Measurements from ENCODE around the gene SLC9A9.
"Not testable (repeated sequence)": the region's sequence is repeated elsewhere in the genome, so short reads cannot be mapped to it uniquely, and the experiment has no call there.

Gene SLC9A9

GRCh38 chr3:143820466-143821221 is 27.6 kb downstream of the SLC9A9 start:
- Mint-ChIP-seq H3K4me1 (peaks cover 40% of the 10 kb centered on the region), H3K9me3 (no peaks in the 10 kb centered on the region), H3K27ac (ENCODE audit: low read depth) (no peak overlapping the region), H3K4me3 (no peak overlapping the region), H3K27me3 (no peaks in the 10 kb centered on the region), H3K36me3 (ENCODE audit: insufficient read depth) (peaks cover 5% of the 10 kb centered on the region)
- no peak for ATAC-seq (replicated peaks; ENCODE audit: extremely low read depth, poor library complexity, severe bottlenecking)
- no peak for DNase-seq (ENCODE audit: low spot score in 2 of 2)

GRCh38 chr3:143819890-143820289 is 28.4 kb downstream of the SLC9A9 start:
- Mint-ChIP-seq H3K36me3 (ENCODE audit: insufficient read depth) (peaks cover 2% of the 10 kb centered on the region), H3K27ac (ENCODE audit: low read depth) (no peak overlapping the region), H3K4me3 (no peak overlapping the region), H3K27me3 (no peaks in the 10 kb centered on the region), H3K4me1 (peaks cover 34% of the 10 kb centered on the region), H3K9me3 (no peaks in the 10 kb centered on the region)
- ATAC-seq (replicated peaks; ENCODE audit: extremely low read depth, poor library complexity, severe bottlenecking), result no peak
- DNase-seq (ENCODE audit: low spot score in 2 of 2), result no peak

- H3K9me3 Mint-ChIP-seq, result no peaks in the 10 kb centered on the region
- no peak for DNase-seq (ENCODE audit: low spot score in 2 of 2)
- peaks cover 22% of the 10 kb centered on the region for H3K4me1 Mint-ChIP-seq
- no peak for ATAC-seq (replicated peaks; ENCODE audit: extremely low read depth, poor library complexity, severe bottlenecking)
- no peak overlapping the region for H3K4me3 Mint-ChIP-seq
- peak overlapping the region; percentile 29 for H3K27ac Mint-ChIP-seq (ENCODE audit: low read depth)
- H3K36me3 Mint-ChIP-seq (ENCODE audit: insufficient read depth), result no peaks in the 10 kb centered on the region
- H3K27me3 Mint-ChIP-seq, result no peaks in the 10 kb centered on the region
Measured at GRCh38 chr3:143814443-143814889, 33.8 kb downstream of the SLC9A9 start.

GRCh38 chr3:143812481-143812880 is 35.8 kb downstream of the SLC9A9 start:
- Mint-ChIP-seq H3K4me1 (peaks cover 22% of the 10 kb centered on the region), H3K4me3 (no peak overlapping the region), H3K27ac (ENCODE audit: low read depth) (no peak overlapping the region), H3K9me3 (no peaks in the 10 kb centered on the region), H3K36me3 (ENCODE audit: insufficient read depth) (no peaks in the 10 kb centered on the region), H3K27me3 (no peaks in the 10 kb centered on the region)
- no peak for ATAC-seq (replicated peaks; ENCODE audit: extremely low read depth, poor library complexity, severe bottlenecking)
- no peak for DNase-seq (ENCODE audit: low spot score in 2 of 2)

- H3K27ac Mint-ChIP-seq (ENCODE audit: low read depth), result no peak overlapping the region
- H3K9me3 Mint-ChIP-seq, result no peaks in the 10 kb centered on the region
- peaks cover 22% of the 10 kb centered on the region for H3K4me1 Mint-ChIP-seq
- no peaks in the 10 kb centered on the region for H3K27me3 Mint-ChIP-seq
- DNase-seq (ENCODE audit: low spot score in 2 of 2), result no peak
- ATAC-seq (replicated peaks; ENCODE audit: extremely low read depth, poor library complexity, severe bottlenecking), result no peak
- no peaks in the 10 kb centered on the region for H3K36me3 Mint-ChIP-seq (ENCODE audit: insufficient read depth)
- no peak overlapping the region for H3K4me3 Mint-ChIP-seq
Measured at GRCh38 chr3:143811602-143812001, 36.7 kb downstream of the SLC9A9 start.

GRCh38 chr3:143810953-143811265 is 37.4 kb downstream of the SLC9A9 start:
- H3K36me3 Mint-ChIP-seq (ENCODE audit: insufficient read depth), result no peaks in the 10 kb centered on the region
- no peaks in the 10 kb centered on the region for H3K9me3 Mint-ChIP-seq
- no peak overlapping the region for H3K27ac Mint-ChIP-seq (ENCODE audit: low read depth)
- DNase-seq (ENCODE audit: low spot score in 2 of 2) (no peak), ATAC-seq (replicated peaks; ENCODE audit: extremely low read depth, poor library complexity, severe bottlenecking) (no peak)
- no peak overlapping the region for H3K4me3 Mint-ChIP-seq
- H3K27me3 Mint-ChIP-seq, result no peaks in the 10 kb centered on the region
- H3K4me1 Mint-ChIP-seq, result peaks cover 22% of the 10 kb centered on the region

GRCh38 chr3:143810166-143810952 is 37.9 kb downstream of the SLC9A9 start:
- no peak overlapping the region for H3K4me3 Mint-ChIP-seq
- H3K4me1 Mint-ChIP-seq, result peaks cover 22% of the 10 kb centered on the region
- no peak overlapping the region for H3K27ac Mint-ChIP-seq (ENCODE audit: low read depth)
- H3K36me3 Mint-ChIP-seq (ENCODE audit: insufficient read depth), result no peaks in the 10 kb centered on the region
- no peak for ATAC-seq (replicated peaks; ENCODE audit: extremely low read depth, poor library complexity, severe bottlenecking)
- H3K9me3 Mint-ChIP-seq, result no peaks in the 10 kb centered on the region
- H3K27me3 Mint-ChIP-seq, result no peaks in the 10 kb centered on the region
- no peak for DNase-seq (ENCODE audit: low spot score in 2 of 2)

GRCh38 chr3:143809121-143809621 is 39.1 kb downstream of the SLC9A9 start:
- Mint-ChIP-seq H3K36me3 (ENCODE audit: insufficient read depth) (no peaks in the 10 kb centered on the region), H3K4me3 (no peak overlapping the region), H3K27me3 (no peaks in the 10 kb centered on the region), H3K9me3 (no peaks in the 10 kb centered on the region), H3K4me1 (peaks cover 14% of the 10 kb centered on the region), H3K27ac (ENCODE audit: low read depth) (no peak overlapping the region)
- no peak for ATAC-seq (replicated peaks; ENCODE audit: extremely low read depth, poor library complexity, severe bottlenecking)
- no peak for DNase-seq (ENCODE audit: low spot score in 2 of 2)

GRCh38 chr3:143808030-143808429 is 40.2 kb downstream of the SLC9A9 start:
- DNase-seq (ENCODE audit: low spot score in 2 of 2) (no peak), ATAC-seq (replicated peaks; ENCODE audit: extremely low read depth, poor library complexity, severe bottlenecking) (no peak)
- H3K4me3 Mint-ChIP-seq, result no peak overlapping the region
- no peaks in the 10 kb centered on the region for H3K36me3 Mint-ChIP-seq (ENCODE audit: insufficient read depth)
- peaks cover 5% of the 10 kb centered on the region for H3K4me1 Mint-ChIP-seq
- H3K9me3 Mint-ChIP-seq, result no peaks in the 10 kb centered on the region
- no peak overlapping the region for H3K27ac Mint-ChIP-seq (ENCODE audit: low read depth)
- H3K27me3 Mint-ChIP-seq, result no peaks in the 10 kb centered on the region

- no peak overlapping the region for H3K4me3 Mint-ChIP-seq
- H3K27me3 Mint-ChIP-seq, result no peaks in the 10 kb centered on the region
- ATAC-seq (replicated peaks; ENCODE audit: extremely low read depth, poor library complexity, severe bottlenecking) (no peak), DNase-seq (ENCODE audit: low spot score in 2 of 2) (no peak)
- H3K27ac Mint-ChIP-seq (ENCODE audit: low read depth), result no peak overlapping the region
- H3K9me3 Mint-ChIP-seq, result no peaks in the 10 kb centered on the region
- H3K36me3 Mint-ChIP-seq (ENCODE audit: insufficient read depth), result no peaks in the 10 kb centered on the region
- peaks cover 5% of the 10 kb centered on the region for H3K4me1 Mint-ChIP-seq
Measured at GRCh38 chr3:143806038-143806437, 42.2 kb downstream of the SLC9A9 start.

GRCh38 chr3:143805476-143805875 is 42.8 kb downstream of the SLC9A9 start:
- H3K4me1 Mint-ChIP-seq; ATAC-seq (replicated peaks; ENCODE audit: extremely low read depth, poor library complexity, severe bottlenecking); H3K27ac Mint-ChIP-seq (ENCODE audit: low read depth); H3K27me3 Mint-ChIP-seq; H3K9me3 Mint-ChIP-seq; DNase-seq (ENCODE audit: low spot score in 2 of 2); H3K4me3 Mint-ChIP-seq; H3K36me3 Mint-ChIP-seq (ENCODE audit: insufficient read depth): not testable (repeated sequence)

GRCh38 chr3:143801046-143801445 is 47.2 kb downstream of the SLC9A9 start:
- not testable (repeated sequence) for H3K36me3 Mint-ChIP-seq (ENCODE audit: insufficient read depth); H3K4me3 Mint-ChIP-seq; DNase-seq (ENCODE audit: low spot score in 2 of 2); ATAC-seq (replicated peaks; ENCODE audit: extremely low read depth, poor library complexity, severe bottlenecking); H3K9me3 Mint-ChIP-seq; H3K27me3 Mint-ChIP-seq; H3K27ac Mint-ChIP-seq (ENCODE audit: low read depth)
- peaks cover 16% of the 10 kb centered on the region for H3K4me1 Mint-ChIP-seq

- H3K27ac Mint-ChIP-seq (ENCODE audit: low read depth), result not testable (repeated sequence)
Measured at GRCh38 chr3:143798151-143798550, 50.1 kb downstream of the SLC9A9 start.

More at GRCh38 chr3:143798151-143798550, 50.1 kb downstream of the SLC9A9 start:
- not testable (repeated sequence) for DNase-seq (ENCODE audit: low spot score in 2 of 2); H3K4me3 Mint-ChIP-seq; ATAC-seq (replicated peaks; ENCODE audit: extremely low read depth, poor library complexity, severe bottlenecking); H3K36me3 Mint-ChIP-seq (ENCODE audit: insufficient read depth); H3K9me3 Mint-ChIP-seq; H3K27me3 Mint-ChIP-seq
- H3K4me1 Mint-ChIP-seq, result peaks cover 16% of the 10 kb centered on the region
